ENCODE data around the gene ARPP21.

Gene ARPP21

DNA sequence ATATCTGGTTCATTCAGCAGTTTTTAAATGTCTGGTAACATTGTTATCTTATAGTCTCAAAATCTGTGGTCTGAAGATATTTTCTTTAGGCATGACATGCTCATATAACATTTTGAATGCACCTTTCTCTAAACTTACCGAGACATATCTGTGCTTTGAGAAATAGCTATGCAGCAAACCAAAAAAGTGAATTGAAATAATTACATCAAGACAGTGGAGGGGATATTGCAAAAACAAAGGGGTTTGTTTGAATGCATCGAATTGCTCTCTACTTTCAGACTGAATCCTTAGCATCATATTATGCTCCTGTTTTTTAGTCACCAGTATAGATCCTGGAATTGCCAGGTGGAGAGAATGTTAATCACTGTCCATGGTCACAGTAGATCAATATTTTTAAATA is 5.1 kb downstream of the ARPP21 start:
- no peak overlapping the region for H3K4me3 ChIP-seq (ENCODE audit: low read length)
- H3K9me3 ChIP-seq (ENCODE audit: control insufficient read depth, low read depth, low read length), result no peaks in the 10 kb centered on the region
- H3K36me3 ChIP-seq (ENCODE audit: control insufficient read depth, low read depth, low read length), result no peaks in the 10 kb centered on the region
- H3K27ac ChIP-seq (ENCODE audit: low read length), result no peak overlapping the region
- no peak overlapping the region for H3K9ac ChIP-seq (ENCODE audit: low read length)
- no peaks in the 10 kb centered on the region for H3K4me1 ChIP-seq (ENCODE audit: control insufficient read depth, low read depth, low read length)
- H3K27me3 ChIP-seq (ENCODE audit: control insufficient read depth, insufficient read depth, low read length), result peaks cover 32% of the 10 kb centered on the region

GRCh38 chr3:35645189-35645588 is 5.9 kb downstream of the ARPP21 start:
- Histone ChIP-seq H3K27ac (ENCODE audit: low read length) (no peak overlapping the region), H3K27me3 (ENCODE audit: control insufficient read depth, insufficient read depth, low read length) (peaks cover 25% of the 10 kb centered on the region), H3K4me1 (ENCODE audit: control insufficient read depth, low read depth, low read length) (no peaks in the 10 kb centered on the region), H3K9ac (ENCODE audit: low read length) (no peak overlapping the region), H3K9me3 (ENCODE audit: control insufficient read depth, low read depth, low read length) (no peaks in the 10 kb centered on the region), H3K4me3 (ENCODE audit: low read length) (no peak overlapping the region), H3K36me3 (ENCODE audit: control insufficient read depth, low read depth, low read length) (no peaks in the 10 kb centered on the region)

- no peak overlapping the region for H3K27ac ChIP-seq (ENCODE audit: low read length)
- no peaks in the 10 kb centered on the region for H3K4me1 ChIP-seq (ENCODE audit: control insufficient read depth, low read depth, low read length)
- peaks cover 16% of the 10 kb centered on the region for H3K27me3 ChIP-seq (ENCODE audit: control insufficient read depth, insufficient read depth, low read length)
- no peak overlapping the region for H3K4me3 ChIP-seq (ENCODE audit: low read length)
- H3K9me3 ChIP-seq (ENCODE audit: control insufficient read depth, low read depth, low read length), result no peaks in the 10 kb centered on the region
- H3K9ac ChIP-seq (ENCODE audit: low read length), result no peak overlapping the region
- H3K36me3 ChIP-seq (ENCODE audit: control insufficient read depth, low read depth, low read length), result no peaks in the 10 kb centered on the region
These were observed 6.8 kb downstream of the ARPP21 start for GRCh38 chr3:35646081-35646480.

DNA sequence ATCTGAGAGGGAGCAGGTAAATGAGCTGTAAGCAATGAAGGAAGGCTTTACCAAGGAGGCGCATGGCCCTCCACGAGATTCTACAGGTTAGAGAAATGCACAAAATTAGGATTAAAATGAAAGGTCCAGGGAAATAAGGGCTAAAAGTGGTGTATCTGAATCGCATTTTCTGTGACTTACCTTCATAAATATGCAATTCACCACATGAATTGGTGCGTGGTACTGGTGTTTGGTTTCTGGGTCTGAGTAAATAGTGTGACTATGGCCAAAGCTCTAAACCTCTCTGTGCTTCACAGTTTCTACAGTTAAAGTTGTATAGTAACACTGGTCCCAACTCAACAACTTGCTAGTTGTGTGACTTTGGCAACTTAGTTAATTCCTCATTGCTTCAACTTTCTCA is 8.1 kb downstream of the ARPP21 start:
- H3K9ac ChIP-seq (ENCODE audit: low read length), result no peak overlapping the region
- H3K27ac ChIP-seq (ENCODE audit: low read length), result no peak overlapping the region
- no peaks in the 10 kb centered on the region for H3K36me3 ChIP-seq (ENCODE audit: control insufficient read depth, low read depth, low read length)
- H3K4me1 ChIP-seq (ENCODE audit: control insufficient read depth, low read depth, low read length), result no peaks in the 10 kb centered on the region
- H3K4me3 ChIP-seq (ENCODE audit: low read length), result no peak overlapping the region
- peaks cover 2% of the 10 kb centered on the region for H3K27me3 ChIP-seq (ENCODE audit: control insufficient read depth, insufficient read depth, low read length)
- H3K9me3 ChIP-seq (ENCODE audit: control insufficient read depth, low read depth, low read length), result no peaks in the 10 kb centered on the region

DNA sequence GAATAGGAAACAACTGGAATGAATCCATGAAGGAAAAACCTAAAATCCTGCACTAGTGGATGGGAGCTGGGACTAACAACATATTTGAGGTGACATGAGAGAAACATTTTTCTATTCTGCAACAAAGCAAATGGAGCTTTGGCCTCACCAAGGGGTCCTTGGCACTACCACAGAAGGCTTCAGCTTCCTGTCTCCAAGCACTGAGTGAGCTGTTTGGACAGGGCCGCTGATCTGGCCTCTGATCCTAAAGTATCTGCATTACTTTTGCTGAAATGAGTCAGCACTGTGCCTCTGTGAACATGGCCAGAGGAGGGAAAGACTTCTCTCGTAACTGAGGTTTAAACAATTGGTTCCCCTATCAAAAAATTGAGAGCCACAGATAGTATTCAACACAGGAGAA is 9.0 kb downstream of the ARPP21 start:
- no peak overlapping the region for H3K27ac ChIP-seq (ENCODE audit: low read length)
- H3K9me3 ChIP-seq (ENCODE audit: control insufficient read depth, low read depth, low read length), result no peaks in the 10 kb centered on the region
- H3K9ac ChIP-seq (ENCODE audit: low read length), result no peak overlapping the region
- no peak overlapping the region for H3K4me3 ChIP-seq (ENCODE audit: low read length)
- no peaks in the 10 kb centered on the region for H3K36me3 ChIP-seq (ENCODE audit: control insufficient read depth, low read depth, low read length)
- no peaks in the 10 kb centered on the region for H3K4me1 ChIP-seq (ENCODE audit: control insufficient read depth, low read depth, low read length)
- no peaks in the 10 kb centered on the region for H3K27me3 ChIP-seq (ENCODE audit: control insufficient read depth, insufficient read depth, low read length)

DNA sequence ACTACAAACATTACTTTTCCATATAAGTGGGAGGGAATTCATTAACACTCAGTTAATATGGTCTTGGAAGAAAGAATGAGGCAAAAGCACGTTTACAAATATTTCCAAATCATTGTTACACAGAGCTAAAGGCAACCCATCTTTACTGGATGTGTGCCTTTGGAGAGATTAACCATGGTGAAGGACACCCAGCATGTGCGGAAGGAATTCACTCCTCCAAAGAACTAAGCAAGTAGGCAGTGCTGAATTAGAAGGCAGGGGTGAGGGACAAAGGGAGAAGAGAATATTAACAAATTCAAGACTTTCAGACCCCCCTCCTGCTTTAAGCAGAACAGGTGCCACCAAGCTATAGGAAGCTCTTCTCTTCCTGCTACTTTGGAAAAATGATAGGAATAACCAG is 10.1 kb downstream of the ARPP21 start:
- Histone ChIP-seq H3K36me3 (ENCODE audit: control insufficient read depth, low read depth, low read length) (no peaks in the 10 kb centered on the region), H3K27ac (ENCODE audit: low read length) (no peak overlapping the region), H3K4me3 (ENCODE audit: low read length) (no peak overlapping the region), H3K4me1 (ENCODE audit: control insufficient read depth, low read depth, low read length) (no peaks in the 10 kb centered on the region), H3K27me3 (ENCODE audit: control insufficient read depth, insufficient read depth, low read length) (no peaks in the 10 kb centered on the region), H3K9ac (ENCODE audit: low read length) (no peak overlapping the region), H3K9me3 (ENCODE audit: control insufficient read depth, low read depth, low read length) (no peaks in the 10 kb centered on the region)

- no peaks in the 10 kb centered on the region for H3K27me3 ChIP-seq (ENCODE audit: control insufficient read depth, insufficient read depth, low read length)
- H3K9me3 ChIP-seq (ENCODE audit: control insufficient read depth, low read depth, low read length), result no peaks in the 10 kb centered on the region
- H3K4me1 ChIP-seq (ENCODE audit: control insufficient read depth, low read depth, low read length), result no peaks in the 10 kb centered on the region
- H3K27ac ChIP-seq (ENCODE audit: low read length), result no peak overlapping the region
- no peaks in the 10 kb centered on the region for H3K36me3 ChIP-seq (ENCODE audit: control insufficient read depth, low read depth, low read length)
- no peak overlapping the region for H3K4me3 ChIP-seq (ENCODE audit: low read length)
- H3K9ac ChIP-seq (ENCODE audit: low read length), result no peak overlapping the region
These were observed 12.1 kb downstream of the ARPP21 start for GRCh38 chr3:35651426-35651825.

DNA sequence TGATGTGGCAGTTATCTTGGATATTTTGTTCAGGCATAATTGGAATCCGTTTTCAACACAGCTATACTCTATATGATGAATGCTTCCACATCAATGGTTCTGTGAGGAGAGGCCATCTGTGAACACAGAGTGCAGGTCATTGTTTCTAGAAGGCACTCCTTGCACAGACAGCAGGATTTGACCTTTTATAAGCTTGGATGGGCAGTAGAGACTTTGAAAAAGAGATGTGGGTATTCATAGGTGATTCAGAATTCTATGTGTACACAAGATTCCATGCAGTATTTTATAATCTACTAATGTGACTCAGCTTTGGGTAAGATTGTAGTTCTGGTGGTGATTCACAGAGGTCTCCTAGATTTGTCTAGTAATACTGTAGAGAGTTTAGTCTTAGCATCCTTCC is 12.5 kb downstream of the ARPP21 start:
- H3K9ac ChIP-seq (ENCODE audit: low read length), result no peak overlapping the region
- no peaks in the 10 kb centered on the region for H3K9me3 ChIP-seq (ENCODE audit: control insufficient read depth, low read depth, low read length)
- no peak overlapping the region for H3K4me3 ChIP-seq (ENCODE audit: low read length)
- H3K4me1 ChIP-seq (ENCODE audit: control insufficient read depth, low read depth, low read length), result no peaks in the 10 kb centered on the region
- no peaks in the 10 kb centered on the region for H3K36me3 ChIP-seq (ENCODE audit: control insufficient read depth, low read depth, low read length)
- no peak overlapping the region for H3K27ac ChIP-seq (ENCODE audit: low read length)
- no peaks in the 10 kb centered on the region for H3K27me3 ChIP-seq (ENCODE audit: control insufficient read depth, insufficient read depth, low read length)

- Histone ChIP-seq H3K4me3 (ENCODE audit: low read length) (no peak overlapping the region), H3K4me1 (ENCODE audit: control insufficient read depth, low read depth, low read length) (no peaks in the 10 kb centered on the region), H3K27ac (ENCODE audit: low read length) (no peak overlapping the region), H3K27me3 (ENCODE audit: control insufficient read depth, insufficient read depth, low read length) (no peaks in the 10 kb centered on the region), H3K9ac (ENCODE audit: low read length) (no peak overlapping the region), H3K9me3 (ENCODE audit: control insufficient read depth, low read depth, low read length) (no peaks in the 10 kb centered on the region), H3K36me3 (ENCODE audit: control insufficient read depth, low read depth, low read length) (no peaks in the 10 kb centered on the region)
These were observed 14.0 kb downstream of the ARPP21 start for GRCh38 chr3:35653347-35653746.

DNA sequence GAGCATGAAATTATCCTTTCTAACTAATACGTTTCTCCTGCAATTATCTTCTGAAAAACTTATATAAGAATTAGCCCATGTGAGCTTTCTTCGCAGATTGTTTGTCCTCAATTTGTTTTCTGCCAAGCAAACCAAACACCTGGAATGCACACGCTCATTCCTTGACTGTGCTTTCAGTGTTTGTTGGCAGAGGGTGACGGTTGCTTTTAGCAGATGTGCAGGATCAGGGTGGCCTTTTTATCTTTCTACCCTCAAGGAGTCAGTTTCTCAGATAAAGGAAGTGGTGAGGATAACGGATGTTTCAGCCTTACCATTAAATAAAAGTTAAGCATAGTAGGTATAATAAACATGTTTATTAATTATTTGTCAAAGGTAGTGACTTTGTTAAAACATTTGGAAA is 15.2 kb downstream of the ARPP21 start:
- H3K27me3 ChIP-seq (ENCODE audit: control insufficient read depth, insufficient read depth, low read length), result no peaks in the 10 kb centered on the region
- no peak overlapping the region for H3K9ac ChIP-seq (ENCODE audit: low read length)
- H3K4me1 ChIP-seq (ENCODE audit: control insufficient read depth, low read depth, low read length), result no peaks in the 10 kb centered on the region
- no peak overlapping the region for H3K4me3 ChIP-seq (ENCODE audit: low read length)
- H3K36me3 ChIP-seq (ENCODE audit: control insufficient read depth, low read depth, low read length), result no peaks in the 10 kb centered on the region
- H3K9me3 ChIP-seq (ENCODE audit: control insufficient read depth, low read depth, low read length), result no peaks in the 10 kb centered on the region
- no peak overlapping the region for H3K27ac ChIP-seq (ENCODE audit: low read length)

DNA sequence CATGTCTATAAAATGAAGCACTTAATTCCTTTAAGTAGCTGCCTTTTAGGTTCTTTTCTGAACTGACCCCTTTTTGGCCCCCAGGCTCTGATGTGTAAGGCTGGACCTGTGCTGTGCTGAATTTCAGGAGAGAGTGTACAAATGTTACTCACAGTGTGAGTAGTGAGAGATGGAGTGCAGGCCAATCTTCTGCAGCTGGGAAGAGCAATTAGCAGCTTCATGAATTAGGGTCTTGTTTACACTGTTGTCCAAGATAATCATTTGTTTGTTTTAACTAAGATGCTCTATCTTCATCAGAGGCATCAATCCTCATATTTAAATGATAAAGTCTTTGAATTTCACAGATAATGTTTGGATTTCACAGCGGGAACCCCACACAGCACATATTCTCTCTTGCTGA is 19.4 kb downstream of the ARPP21 start:
- Histone ChIP-seq H3K27me3 (ENCODE audit: control insufficient read depth, insufficient read depth, low read length) (no peaks in the 10 kb centered on the region), H3K36me3 (ENCODE audit: control insufficient read depth, low read depth, low read length) (no peaks in the 10 kb centered on the region), H3K4me1 (ENCODE audit: control insufficient read depth, low read depth, low read length) (no peaks in the 10 kb centered on the region), H3K27ac (ENCODE audit: low read length) (no peak overlapping the region), H3K9ac (ENCODE audit: low read length) (no peak overlapping the region), H3K4me3 (ENCODE audit: low read length) (no peak overlapping the region), H3K9me3 (ENCODE audit: control insufficient read depth, low read depth, low read length) (no peaks in the 10 kb centered on the region)

DNA sequence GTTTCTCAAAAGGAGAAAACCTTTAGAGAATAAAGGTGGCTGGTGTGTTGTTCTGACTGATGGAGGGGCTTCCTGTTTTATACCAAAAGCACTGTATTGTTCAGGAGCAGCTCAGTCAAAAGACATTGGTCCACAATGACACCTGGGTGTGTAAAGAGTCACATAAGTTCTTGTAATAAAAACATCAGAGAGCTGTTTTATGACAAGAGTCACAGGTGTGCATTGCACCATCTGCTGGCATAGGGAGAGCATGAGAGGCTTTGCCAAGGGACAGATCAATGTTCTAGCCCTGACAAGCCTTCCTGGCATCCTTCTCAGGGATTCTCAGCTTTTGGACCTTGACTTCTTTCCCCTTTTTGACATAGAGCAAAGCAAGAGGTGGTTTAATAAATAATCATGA is 20.4 kb downstream of the ARPP21 start:
- Histone ChIP-seq H3K4me3 (ENCODE audit: low read length) (no peak overlapping the region), H3K4me1 (ENCODE audit: control insufficient read depth, low read depth, low read length) (peaks cover 6% of the 10 kb centered on the region), H3K9ac (ENCODE audit: low read length) (no peak overlapping the region), H3K27ac (ENCODE audit: low read length) (no peak overlapping the region), H3K36me3 (ENCODE audit: control insufficient read depth, low read depth, low read length) (no peaks in the 10 kb centered on the region), H3K9me3 (ENCODE audit: control insufficient read depth, low read depth, low read length) (no peaks in the 10 kb centered on the region), H3K27me3 (ENCODE audit: control insufficient read depth, insufficient read depth, low read length) (no peaks in the 10 kb centered on the region)

Measured in iPS-18a (cell line).